ENCODE measurements around the gene PSMA8.
"Not testable (repeated sequence)": the region's sequence is repeated elsewhere in the genome, so short reads cannot be mapped to it uniquely, and the experiment has no call there.

The PSMA8 gene

GRCh38 chr18:26237363-26237762, 103.7 kb downstream of the PSMA8 start:
- not testable (repeated sequence) for DNase-seq (ENCODE audit: low spot score)

- not testable (repeated sequence) for DNase-seq (ENCODE audit: low spot score)
These were observed 105.0 kb downstream of the PSMA8 start for GRCh38 chr18:26238718-26239117.

GRCh38 chr18:26242392-26242791, 108.7 kb downstream of the PSMA8 start:
- not testable (repeated sequence) for DNase-seq (ENCODE audit: low spot score)

Data from LoVo (cell line).